ENCODE results near the gene ABL2. TPM values are rescaled to one million over a fixed set of nuclear protein-coding genes. Genes with fewer than 3 reads are reported as not detected.

Gene ABL2
- polyA plus RNA-seq, 4 donors = 8.8 to 12.9 (median 10.5) TPM

DNA sequence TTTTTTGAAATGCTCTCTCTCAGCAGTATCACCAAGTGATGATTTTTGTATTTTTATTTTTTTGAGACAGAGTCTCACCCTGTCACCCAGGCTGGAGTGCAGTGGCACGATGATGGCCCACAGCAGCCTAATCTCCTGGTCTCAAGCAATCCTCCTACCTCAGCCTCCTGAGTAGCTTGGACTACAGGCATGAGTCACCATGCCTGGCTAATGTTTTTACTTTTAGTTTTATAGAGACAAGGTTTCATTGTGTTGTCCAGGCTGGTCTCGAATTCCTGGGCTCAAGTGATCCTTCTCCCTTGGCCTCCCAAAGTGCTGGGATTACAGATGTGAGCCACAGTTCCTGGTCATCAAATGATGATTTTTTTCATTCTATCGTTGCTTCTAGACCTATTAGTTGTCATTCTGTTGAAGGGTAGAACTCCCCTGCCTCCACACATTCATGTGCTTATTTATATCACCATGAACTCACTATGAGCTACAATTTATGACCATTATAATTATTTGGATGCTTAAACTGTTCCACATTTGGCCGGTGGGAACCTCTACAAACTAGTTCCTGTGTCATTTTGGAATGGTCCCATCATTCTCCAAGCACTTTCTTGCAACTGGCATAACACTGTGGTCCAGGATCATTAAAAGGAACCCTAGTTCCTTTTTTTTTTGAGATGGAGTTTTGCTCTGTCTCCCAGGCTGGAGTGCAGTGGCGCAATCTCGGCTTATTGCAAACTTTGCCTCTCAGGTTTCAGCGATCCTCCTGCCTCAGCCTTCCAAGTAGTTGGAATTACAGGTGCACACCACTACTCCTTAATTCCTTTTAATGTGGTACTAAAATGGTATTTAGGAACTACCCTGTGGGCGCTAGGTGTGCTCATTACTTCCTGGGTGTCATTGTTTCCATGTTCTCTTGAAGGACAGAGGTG is 167.9 kb downstream of the ABL2 start:
- DNase-seq (ENCODE audit: low read depth in 4 of 4, low spot score in 2 of 4) = no peak

DNA sequence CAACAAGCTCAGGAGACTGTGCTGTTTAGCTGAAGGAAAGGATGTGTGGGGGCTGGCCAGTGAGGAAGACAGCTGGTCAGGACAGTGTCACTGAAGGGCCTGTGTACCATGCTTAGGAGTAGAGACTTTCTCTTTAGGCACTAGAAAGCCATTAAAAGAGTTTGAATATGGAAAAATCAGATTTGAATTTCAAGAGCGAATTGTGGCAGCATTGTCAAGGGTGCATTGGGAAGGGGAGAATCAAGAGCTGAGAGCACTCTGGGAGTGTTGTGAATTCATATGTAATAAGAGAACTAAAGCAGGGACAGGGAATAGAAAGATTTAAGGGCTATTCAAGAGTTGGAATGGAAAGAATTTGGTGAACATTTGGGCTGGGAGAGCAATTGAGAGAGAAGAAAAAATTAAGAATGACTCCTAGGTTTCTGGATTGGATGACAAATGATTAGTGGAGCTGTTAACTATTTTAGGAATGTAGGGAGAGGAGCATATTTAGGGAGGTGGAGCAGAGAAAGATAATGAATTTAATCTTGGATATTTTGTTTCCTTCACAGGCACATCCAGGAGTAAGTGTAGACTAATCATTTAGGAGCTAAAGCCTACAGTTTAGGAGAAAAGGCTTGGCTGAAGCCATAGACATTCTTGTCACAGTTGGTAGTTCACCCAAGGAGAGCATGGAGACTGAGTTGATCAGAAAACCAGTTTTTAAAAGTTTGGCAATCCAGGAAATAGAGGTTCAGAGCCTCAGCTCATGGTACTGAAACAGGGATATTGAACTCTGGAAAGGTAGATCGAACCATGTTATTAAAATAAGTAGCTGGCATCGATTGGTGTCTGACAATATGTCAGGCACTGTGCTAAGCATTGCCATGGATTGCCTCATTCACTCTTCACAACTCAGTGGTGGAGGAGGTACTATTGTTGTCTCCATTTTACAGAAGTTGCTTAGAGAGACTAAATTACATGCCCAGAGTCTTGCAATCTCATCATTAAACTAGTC is 170.7 kb downstream of the ABL2 start:
- no peak for DNase-seq (ENCODE audit: low read depth in 4 of 4, low spot score in 2 of 4)

DNA sequence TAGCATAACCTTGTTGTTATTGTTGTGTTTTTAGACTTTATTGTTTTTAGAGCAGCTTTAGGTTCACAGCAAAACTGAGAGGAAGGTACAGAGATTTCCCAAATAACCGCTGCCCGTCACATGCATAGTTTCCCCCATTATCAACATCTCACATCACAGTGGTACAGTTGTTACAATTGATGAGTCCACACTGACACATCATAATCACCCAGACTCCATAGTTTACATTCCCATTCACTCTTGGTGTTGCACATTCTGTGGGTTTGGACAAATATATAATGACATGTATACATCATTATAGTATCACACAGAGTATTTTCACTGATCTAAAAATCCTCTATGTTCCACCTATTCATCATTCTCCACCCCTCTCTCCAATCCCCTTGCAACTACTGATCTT is 173.5 kb downstream of the ABL2 start:
- DNase-seq (ENCODE audit: low read depth in 4 of 4, low spot score in 2 of 4) = no peak

DNA sequence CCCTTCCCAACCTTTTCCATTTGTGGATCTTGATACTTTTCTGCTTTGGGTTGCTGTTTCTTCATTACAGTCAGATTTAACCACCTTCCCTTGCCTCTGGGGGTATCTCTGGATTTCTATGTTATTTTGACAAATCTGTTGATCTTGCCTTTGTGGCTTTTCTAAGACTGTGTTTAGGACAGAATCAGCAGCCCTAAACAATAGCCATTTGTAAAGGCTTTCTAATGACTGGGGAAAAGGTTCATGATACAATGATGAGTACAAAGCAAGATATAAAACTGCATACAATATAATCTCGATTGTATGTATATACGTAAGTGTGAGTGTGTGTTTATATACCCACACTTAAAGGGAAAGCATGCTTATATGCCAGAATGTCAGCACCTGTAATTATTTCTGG is 176.0 kb downstream of the ABL2 start:
- no peak for DNase-seq (ENCODE audit: low read depth in 4 of 4, low spot score in 2 of 4)

DNA sequence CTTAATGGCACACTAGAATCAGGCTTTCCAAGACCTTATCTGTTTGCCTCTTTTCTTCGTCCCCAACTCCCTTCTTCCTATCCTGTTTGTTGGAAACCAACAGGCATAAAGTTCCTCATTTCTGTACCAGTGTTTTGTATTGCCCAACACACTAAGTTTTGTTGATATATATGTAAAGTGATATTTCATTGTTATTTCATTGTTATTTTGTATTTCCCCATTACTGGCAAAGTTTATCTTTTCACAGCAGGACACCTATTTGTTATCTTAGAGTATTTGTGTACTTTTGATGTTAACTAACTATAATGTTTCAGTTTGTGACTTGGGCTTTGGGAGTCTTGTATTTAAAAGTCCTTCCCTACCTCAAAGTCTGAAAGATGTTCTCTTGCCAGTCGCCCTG is 176.7 kb downstream of the ABL2 start:
- no peak for DNase-seq (ENCODE audit: low read depth in 4 of 4, low spot score in 2 of 4)

Other genes starting within 250 kb of the ABL2 start
- 10 to 100 TPM; 35.4 to 44.5 (median 41.1) TPM for gene FAM20B, start 203.8 kb downstream of the ABL2 start, polyA plus RNA-seq (ENCODE audit: insufficient read length in 4 of 4)
- gene TOR3A, start 147.6 kb downstream of the ABL2 start, polyA plus RNA-seq (ENCODE audit: insufficient read length in 4 of 4) = 10 to 100 TPM; 24.2 to 30.0 (median 26.9) TPM
- gene SOAT1, start 64.1 kb upstream of the ABL2 start, polyA plus RNA-seq (ENCODE audit: insufficient read length in 4 of 4) = 10 to 100 TPM; 30.4 to 33.6 (median 31.4) TPM
- gene AXDND1, start 136.3 kb upstream of the ABL2 start, polyA plus RNA-seq (ENCODE audit: insufficient read length in 4 of 4) = 10 to 100 TPM in 2 of 4 donors, 1 to 10 TPM in 2; 8.4 to 44.3 (median 18.2) TPM

Data from left renal cortex interstitium (tissue), 4 donors.